Mucosa of stomach (tissue), 1 donor: ENCODE data around the gene NTF3.

Experiments
- H3K27me3 ChIP-seq: one replicate; pipeline ENCODE4 v1.7.0; 2013; ENCODE audit warnings: mild to moderate bottlenecking, low read length; ENCODE audit not compliant: control insufficient read depth, insufficient read depth
- H3K36me3 ChIP-seq: one replicate; pipeline ENCODE4 v1.7.0; 2013; ENCODE audit warnings: low read length; ENCODE audit not compliant: control insufficient read depth, insufficient read depth
- H3K4me1 ChIP-seq: one replicate; pipeline ENCODE4 v1.7.0; 2013; ENCODE audit warnings: mild to moderate bottlenecking, low read length; ENCODE audit not compliant: control insufficient read depth, insufficient read depth
- H3K4me3 ChIP-seq: one replicate; pipeline ENCODE4 v1.7.0; 2013; ENCODE audit warnings: low read length
- H3K9ac ChIP-seq: one replicate; pipeline ENCODE4 v1.7.0; 2013; ENCODE audit warnings: mild to moderate bottlenecking, low read length, moderate library complexity
- H3K9me3 ChIP-seq: one replicate; pipeline ENCODE4 v1.7.0; 2013; ENCODE audit warnings: mild to moderate bottlenecking, low read length, moderate library complexity; ENCODE audit not compliant: control insufficient read depth
- donor health status: Pancreatic carcinoma.

NTF3 gene

DNA sequence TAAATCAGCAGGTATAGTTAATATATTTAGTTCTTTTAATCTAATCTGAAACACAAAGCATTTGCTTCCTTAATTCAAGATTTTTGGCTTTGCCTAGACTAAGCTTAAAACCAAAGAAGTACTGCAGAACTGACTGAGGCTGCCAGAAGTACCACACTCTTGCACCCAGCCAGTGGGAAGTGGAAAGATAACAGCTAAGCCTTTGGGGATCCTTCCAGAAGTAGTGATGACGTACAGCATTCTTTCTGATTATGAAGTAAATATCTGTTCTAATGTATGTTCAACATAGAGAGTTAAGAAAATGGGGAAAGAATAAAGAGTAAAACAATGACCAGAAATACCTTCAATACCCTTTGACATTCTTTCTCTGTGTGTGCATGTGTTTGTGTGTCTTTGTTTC is 19.3 kb downstream of the NTF3 start:
- Histone ChIP-seq H3K9me3 (no peaks in the 10 kb centered on the region), H3K4me1 (peaks cover 4% of the 10 kb centered on the region), H3K4me3 (no peak overlapping the region), H3K9ac (no peak overlapping the region), H3K27me3 (peaks cover 14% of the 10 kb centered on the region), H3K36me3 (no peaks in the 10 kb centered on the region)

DNA sequence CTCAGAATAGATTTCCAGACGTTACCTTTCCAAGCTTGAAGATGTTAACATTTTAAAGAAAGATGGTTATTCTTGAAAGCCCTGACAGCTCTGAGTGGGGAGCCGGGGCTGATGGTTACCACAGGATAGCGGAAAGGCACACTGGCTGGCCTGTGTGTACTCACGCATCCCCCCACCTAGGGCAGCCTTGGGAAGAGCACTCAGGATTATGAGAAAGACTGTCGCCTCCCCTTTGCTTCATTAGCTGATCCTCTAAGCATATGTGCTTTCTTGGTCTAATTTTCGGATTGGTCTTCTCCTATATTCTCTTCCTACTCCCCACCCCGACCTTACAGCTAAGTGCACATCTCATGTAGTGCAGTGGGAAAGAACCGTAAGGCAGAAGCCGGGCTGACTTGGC is 20.7 kb downstream of the NTF3 start:
- Histone ChIP-seq H3K4me3 (no peak overlapping the region), H3K9me3 (no peaks in the 10 kb centered on the region), H3K27me3 (peaks cover 14% of the 10 kb centered on the region), H3K9ac (no peak overlapping the region), H3K4me1 (peaks cover 4% of the 10 kb centered on the region), H3K36me3 (no peaks in the 10 kb centered on the region)

DNA sequence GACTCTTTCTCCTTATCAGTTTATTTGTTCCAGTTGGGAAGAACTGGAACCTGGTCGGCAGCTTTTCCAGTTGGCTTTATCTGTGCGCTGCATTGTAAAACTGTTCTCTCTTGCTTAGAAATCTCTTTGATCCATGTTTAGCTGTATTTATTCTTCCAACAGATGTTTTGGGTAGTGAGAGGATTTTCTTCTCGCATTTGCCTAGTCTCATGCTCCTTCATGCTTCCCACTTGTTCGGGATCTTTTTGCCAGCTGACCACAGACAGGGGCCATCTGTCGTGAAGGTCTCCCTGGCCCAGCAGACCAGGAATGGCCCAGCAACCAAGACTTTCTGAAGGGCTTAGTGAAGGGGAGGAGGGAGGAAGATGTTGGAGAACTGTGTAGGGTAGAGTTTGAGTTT is 21.6 kb downstream of the NTF3 start:
- peaks cover 4% of the 10 kb centered on the region for H3K4me1 ChIP-seq
- peaks cover 13% of the 10 kb centered on the region for H3K27me3 ChIP-seq
- no peak overlapping the region for H3K4me3 ChIP-seq
- no peaks in the 10 kb centered on the region for H3K36me3 ChIP-seq
- no peak overlapping the region for H3K9ac ChIP-seq
- H3K9me3 ChIP-seq: no peaks in the 10 kb centered on the region

DNA sequence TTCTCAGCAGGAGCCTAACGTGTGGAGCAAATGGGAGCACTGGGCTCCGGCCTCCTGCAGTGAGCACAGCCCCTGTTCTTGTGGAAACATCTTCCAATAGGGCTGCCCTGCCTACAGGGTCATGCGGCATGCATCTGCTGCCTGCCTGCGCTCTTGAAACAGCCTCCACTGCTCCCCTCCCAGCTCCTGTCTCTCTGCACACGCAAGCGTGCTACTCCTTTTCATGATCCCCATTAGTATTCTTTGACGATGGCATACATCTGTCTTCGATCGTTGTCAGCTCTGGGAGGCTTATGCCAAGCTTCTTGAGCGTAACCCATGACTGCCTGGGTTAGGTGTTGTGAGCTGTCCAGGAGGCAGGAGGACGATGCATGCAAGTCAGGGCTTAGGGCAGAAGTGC is 23.1 kb downstream of the NTF3 start:
- H3K9ac ChIP-seq: no peak overlapping the region
- H3K4me3 ChIP-seq: no peak overlapping the region
- H3K36me3 ChIP-seq: no peaks in the 10 kb centered on the region
- peaks cover 5% of the 10 kb centered on the region for H3K27me3 ChIP-seq
- H3K4me1 ChIP-seq: peaks cover 4% of the 10 kb centered on the region
- H3K9me3 ChIP-seq: no peaks in the 10 kb centered on the region

DNA sequence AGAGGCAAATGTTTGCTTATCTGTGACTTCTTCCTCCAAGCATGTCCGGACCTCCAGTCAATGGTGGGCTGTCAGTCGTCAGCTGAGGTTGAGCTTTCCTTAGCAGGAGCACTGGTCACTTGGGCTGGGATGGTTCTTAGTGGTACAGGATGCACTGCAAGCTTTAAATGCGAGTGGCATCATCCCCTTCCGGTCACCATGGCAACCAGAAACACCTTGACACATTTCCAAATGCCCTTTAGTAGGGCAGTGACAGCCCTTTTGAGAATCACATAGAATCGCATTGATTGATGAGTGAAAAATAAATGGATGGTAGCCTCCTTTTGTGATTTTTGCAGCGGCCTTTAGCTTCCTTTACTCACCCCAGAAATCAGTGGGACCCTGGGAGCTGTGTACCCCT is 24.1 kb downstream of the NTF3 start:
- peaks cover 5% of the 10 kb centered on the region for H3K27me3 ChIP-seq
- no peak overlapping the region for H3K9ac ChIP-seq
- no peaks in the 10 kb centered on the region for H3K36me3 ChIP-seq
- H3K4me1 ChIP-seq: peaks cover 4% of the 10 kb centered on the region
- H3K9me3 ChIP-seq: no peaks in the 10 kb centered on the region
- no peak overlapping the region for H3K4me3 ChIP-seq

DNA sequence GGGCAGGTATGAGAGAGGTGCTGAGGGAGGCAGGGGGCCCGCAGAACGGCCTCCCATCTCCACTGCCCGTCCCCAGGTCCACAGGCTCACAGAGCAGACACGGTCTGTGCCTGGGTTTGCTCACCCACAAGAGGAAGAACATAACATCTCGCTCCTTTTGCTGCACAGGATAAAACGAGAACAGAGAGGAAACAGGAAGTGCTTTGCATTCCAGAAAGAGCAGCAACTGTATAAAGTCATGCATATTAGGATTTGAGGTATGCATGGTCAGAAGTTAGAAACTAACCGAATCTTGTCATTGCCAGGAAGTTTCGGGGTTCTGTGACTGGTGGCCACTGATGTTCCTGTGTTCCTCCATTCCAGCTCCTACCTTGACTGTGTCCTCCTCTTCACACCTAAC is 25.0 kb downstream of the NTF3 start:
- no peaks in the 10 kb centered on the region for H3K36me3 ChIP-seq
- no peaks in the 10 kb centered on the region for H3K9me3 ChIP-seq
- no peak overlapping the region for H3K9ac ChIP-seq
- peaks cover 4% of the 10 kb centered on the region for H3K4me1 ChIP-seq
- peaks cover 5% of the 10 kb centered on the region for H3K27me3 ChIP-seq
- H3K4me3 ChIP-seq: no peak overlapping the region

DNA sequence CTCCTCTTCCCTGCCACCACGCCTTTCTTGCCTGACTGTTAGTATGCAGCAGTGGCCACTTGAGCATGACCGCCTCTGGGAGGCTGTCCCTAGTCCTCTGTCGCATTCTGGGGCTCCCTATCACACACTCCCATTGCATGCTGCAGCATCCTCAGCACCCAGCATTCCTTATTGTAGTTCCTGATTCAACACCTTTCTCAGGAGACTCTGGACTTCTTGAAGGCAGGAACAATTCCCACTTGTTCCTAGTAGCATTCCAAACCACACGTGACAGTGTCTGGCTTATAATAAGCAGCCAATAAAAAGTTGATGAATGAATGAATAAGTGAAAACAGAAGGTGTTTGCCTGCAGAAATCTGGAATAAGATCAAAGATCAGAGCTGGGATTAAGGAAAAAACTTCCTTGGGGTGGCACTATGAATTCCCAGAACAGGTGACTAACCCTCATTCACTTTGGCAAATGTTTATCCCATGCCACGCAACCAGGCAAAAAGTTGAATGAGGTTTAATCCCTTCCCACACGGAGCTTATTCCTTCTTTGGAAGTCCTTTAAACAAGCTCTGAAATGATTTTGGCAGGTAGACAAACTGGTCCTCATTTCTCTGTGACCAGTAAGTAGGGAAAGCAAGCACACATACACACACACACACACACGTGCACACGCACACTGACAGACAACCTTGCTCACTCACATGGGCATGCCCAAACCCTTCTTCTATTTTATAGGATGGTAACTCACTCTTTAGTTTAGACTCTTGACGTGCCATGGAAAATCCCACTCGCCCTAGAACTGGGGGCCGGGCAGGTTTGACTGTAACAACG is 26.5 kb downstream of the NTF3 start:
- no peaks in the 10 kb centered on the region for H3K9me3 ChIP-seq
- H3K36me3 ChIP-seq: no peaks in the 10 kb centered on the region
- H3K9ac ChIP-seq: no peak overlapping the region
- no peak overlapping the region for H3K4me3 ChIP-seq
- H3K27me3 ChIP-seq: peaks cover 3% of the 10 kb centered on the region
- H3K4me1 ChIP-seq: peaks cover 3% of the 10 kb centered on the region

DNA sequence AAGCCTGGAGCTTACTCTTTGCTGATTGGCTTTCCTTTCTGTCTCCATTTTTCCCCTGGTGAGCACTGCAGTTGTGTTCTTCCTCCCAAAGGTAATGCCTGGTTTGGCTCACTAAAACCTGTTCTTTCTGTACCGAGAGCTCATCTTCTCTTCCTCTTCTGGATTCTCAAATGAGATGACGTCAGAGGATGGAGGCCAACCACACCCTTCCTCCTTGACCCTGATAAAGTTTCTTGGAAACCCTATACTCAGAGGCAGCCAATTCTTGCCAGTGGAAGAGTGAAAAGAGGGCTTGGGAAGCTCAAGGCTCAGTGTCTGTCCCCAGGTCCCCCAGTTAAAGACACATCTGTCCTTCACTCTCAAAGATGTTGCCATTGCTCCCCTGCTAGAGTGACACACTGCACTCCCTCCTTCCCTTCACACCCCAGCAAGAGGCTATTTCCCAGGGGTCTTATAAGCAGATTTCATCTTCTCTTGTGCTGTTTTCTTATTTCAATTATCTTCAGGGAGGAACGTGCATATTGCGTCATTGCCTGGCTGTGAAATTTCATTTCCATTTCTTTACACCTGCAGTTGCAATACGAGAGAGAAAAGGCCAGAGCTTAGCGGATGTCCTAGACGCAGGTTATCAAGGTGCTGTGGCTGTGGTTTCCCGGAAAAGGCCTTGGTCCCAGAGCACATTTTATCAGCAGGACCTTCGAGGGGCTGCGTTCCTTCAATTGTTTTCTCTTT is 27.3 kb downstream of the NTF3 start:
- Histone ChIP-seq H3K9me3 (no peaks in the 10 kb centered on the region), H3K4me1 (no peaks in the 10 kb centered on the region), H3K4me3 (no peak overlapping the region), H3K9ac (no peak overlapping the region), H3K36me3 (no peaks in the 10 kb centered on the region), H3K27me3 (no peaks in the 10 kb centered on the region)

DNA sequence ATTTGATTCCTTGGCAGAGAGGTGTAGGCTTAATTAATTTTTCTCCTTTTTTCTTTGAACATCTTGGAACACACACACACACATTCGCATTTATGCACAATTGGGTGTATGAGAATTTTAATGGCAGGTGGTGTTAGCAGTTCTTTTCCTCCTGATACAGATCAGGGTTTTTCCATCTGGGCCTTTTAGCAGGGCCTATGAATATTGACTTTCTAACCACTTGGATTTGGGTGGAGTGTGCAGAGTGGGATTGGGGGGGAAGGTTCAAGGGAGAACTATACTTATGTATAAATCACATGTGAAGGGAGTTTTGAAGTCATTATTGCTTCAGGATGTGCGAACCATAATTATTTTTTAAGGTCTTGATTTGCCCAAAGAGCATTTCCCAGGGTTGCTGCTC is 28.9 kb downstream of the NTF3 start:
- H3K4me3 ChIP-seq: no peak overlapping the region
- H3K9me3 ChIP-seq: no peaks in the 10 kb centered on the region
- H3K9ac ChIP-seq: no peak overlapping the region
- H3K4me1 ChIP-seq: no peaks in the 10 kb centered on the region
- no peaks in the 10 kb centered on the region for H3K27me3 ChIP-seq
- no peaks in the 10 kb centered on the region for H3K36me3 ChIP-seq

DNA sequence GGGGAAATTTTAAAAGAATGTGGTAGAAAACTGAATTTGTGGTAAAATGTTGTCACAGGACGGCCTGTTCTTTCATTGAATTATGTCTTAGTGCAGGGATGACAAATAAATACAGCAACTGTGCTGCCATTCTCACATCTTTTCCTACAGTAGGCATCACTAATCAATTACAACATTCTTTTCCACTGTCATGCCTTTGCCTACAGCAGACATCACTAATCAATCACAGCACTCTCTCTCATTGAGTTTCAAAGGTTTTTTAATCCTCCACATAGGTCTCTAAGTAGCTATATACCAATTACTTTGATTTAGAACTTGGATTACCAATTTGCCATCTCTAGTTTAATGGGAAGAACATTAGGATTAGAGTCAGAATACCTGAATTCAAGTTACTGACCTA is 30.1 kb downstream of the NTF3 start:
- Histone ChIP-seq H3K9ac (no peak overlapping the region), H3K4me3 (no peak overlapping the region), H3K4me1 (no peaks in the 10 kb centered on the region), H3K9me3 (no peaks in the 10 kb centered on the region), H3K27me3 (no peaks in the 10 kb centered on the region), H3K36me3 (no peaks in the 10 kb centered on the region)

DNA sequence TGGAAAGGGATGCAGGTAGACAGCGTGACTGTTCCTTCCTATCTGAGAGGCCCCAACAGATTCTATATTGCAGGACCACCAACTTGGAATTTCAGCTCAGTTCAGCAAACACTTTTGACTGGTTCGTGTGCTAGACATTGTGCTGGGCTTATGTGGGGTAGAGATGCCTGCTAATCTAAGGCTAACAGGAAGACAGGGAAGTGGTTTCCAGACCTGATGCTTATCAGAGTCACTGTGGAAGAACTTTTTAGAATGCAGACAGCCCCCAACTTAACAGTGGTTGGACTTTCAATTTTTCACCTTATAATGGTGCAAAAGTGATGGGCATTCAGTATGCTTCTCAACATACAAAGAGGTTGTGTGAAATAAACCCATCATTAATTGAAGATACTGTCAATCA is 32.2 kb downstream of the NTF3 start:
- H3K36me3 ChIP-seq: no peaks in the 10 kb centered on the region
- no peaks in the 10 kb centered on the region for H3K9me3 ChIP-seq
- H3K4me3 ChIP-seq: no peak overlapping the region
- no peaks in the 10 kb centered on the region for H3K27me3 ChIP-seq
- H3K4me1 ChIP-seq: no peaks in the 10 kb centered on the region
- no peak overlapping the region for H3K9ac ChIP-seq

DNA sequence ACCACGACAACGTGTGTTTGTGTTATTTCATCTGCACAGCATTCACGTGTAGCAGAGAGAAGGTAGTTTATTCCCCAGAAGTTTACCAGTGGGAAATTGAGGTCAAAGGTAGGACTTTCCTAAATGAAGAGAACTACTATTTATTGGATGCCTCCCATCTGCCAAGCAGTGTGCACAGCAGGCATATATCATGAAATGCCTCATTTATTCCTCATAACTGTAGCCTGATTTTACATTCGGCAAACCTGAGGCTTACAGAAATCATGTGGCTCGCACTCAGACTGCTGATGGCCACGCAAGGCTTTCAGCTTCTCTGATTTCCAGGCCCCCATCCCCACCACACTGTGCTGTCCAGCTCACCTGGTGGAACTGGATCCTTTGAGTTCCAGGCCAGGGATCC is 33.5 kb downstream of the NTF3 start:
- Histone ChIP-seq H3K4me1 (no peaks in the 10 kb centered on the region), H3K9me3 (no peaks in the 10 kb centered on the region), H3K36me3 (no peaks in the 10 kb centered on the region), H3K27me3 (no peaks in the 10 kb centered on the region), H3K4me3 (no peak overlapping the region), H3K9ac (no peak overlapping the region)
